Measurements from ENCODE around the gene TUT1.
"Not testable (repeated sequence)": the region's sequence is repeated elsewhere in the genome, so short reads cannot be mapped to it uniquely, and the experiment has no call there.

TUT1 gene

GRCh38 chr11:62556108-62556874, 35.0 kb downstream of the TUT1 start:
- DNase-seq (ENCODE audit: low read depth in 2 of 2): peak; percentile 82

GRCh38 chr11:62555464-62556107, 35.7 kb downstream of the TUT1 start:
- DNase-seq (ENCODE audit: low read depth in 2 of 2): no peak

- no peak for DNase-seq (ENCODE audit: low read depth in 2 of 2)
Measured at GRCh38 chr11:62554387-62555167, 36.7 kb downstream of the TUT1 start.

GRCh38 chr11:62553839-62554361, 37.4 kb downstream of the TUT1 start:
- no peak for DNase-seq (ENCODE audit: low read depth in 2 of 2)

- DNase-seq (ENCODE audit: low read depth in 2 of 2): no peak
Measured at GRCh38 chr11:62553080-62553838, 38.1 kb downstream of the TUT1 start.

GRCh38 chr11:62552485-62553079, 38.7 kb downstream of the TUT1 start:
- DNase-seq (ENCODE audit: low read depth in 2 of 2): no peak

GRCh38 chr11:62550478-62550877, 40.8 kb downstream of the TUT1 start:
- not testable (repeated sequence) for DNase-seq (ENCODE audit: low read depth in 2 of 2)

- DNase-seq (ENCODE audit: low read depth in 2 of 2): no peak
Measured at GRCh38 chr11:62548545-62549335, 42.6 kb downstream of the TUT1 start.

- no peak for DNase-seq (ENCODE audit: low read depth in 2 of 2)
Measured at GRCh38 chr11:62547691-62548281, 43.5 kb downstream of the TUT1 start.

- DNase-seq (ENCODE audit: low read depth in 2 of 2): no peak
Measured at GRCh38 chr11:62546929-62547625, 44.2 kb downstream of the TUT1 start.

GRCh38 chr11:62546244-62546928, 44.9 kb downstream of the TUT1 start, which contains the start of gene AHNAK:
AHNAK (minus strand) TSS chr11:62546806; CDS start chr11:62536098, 10,708 bp downstream.
- peak in 1 of 2 donors; percentile 61 for DNase-seq (ENCODE audit: low read depth in 2 of 2)

GRCh38 chr11:62545437-62546243, 45.7 kb downstream of the TUT1 start:
- DNase-seq (ENCODE audit: low read depth in 2 of 2): peak in 1 of 2 donors; percentile 56

GRCh38 chr11:62544581-62545436, 46.5 kb downstream of the TUT1 start:
- no peak for DNase-seq (ENCODE audit: low read depth in 2 of 2)

- DNase-seq (ENCODE audit: low read depth in 2 of 2): no peak
Measured at GRCh38 chr11:62543680-62544444, 47.5 kb downstream of the TUT1 start.

GRCh38 chr11:62542750-62543567, 48.4 kb downstream of the TUT1 start:
- peak in 1 of 2 donors; percentile 60 for DNase-seq (ENCODE audit: low read depth in 2 of 2)

Measured in stimulated activated CD8-positive, alpha-beta memory T cell treated with anti-CD3 and anti-CD28 coated beads, Interleukin-15, amount 100 ng/mL, for 48 hours (primary cell).